ENCODE results near the gene IMPA2.

DNA sequence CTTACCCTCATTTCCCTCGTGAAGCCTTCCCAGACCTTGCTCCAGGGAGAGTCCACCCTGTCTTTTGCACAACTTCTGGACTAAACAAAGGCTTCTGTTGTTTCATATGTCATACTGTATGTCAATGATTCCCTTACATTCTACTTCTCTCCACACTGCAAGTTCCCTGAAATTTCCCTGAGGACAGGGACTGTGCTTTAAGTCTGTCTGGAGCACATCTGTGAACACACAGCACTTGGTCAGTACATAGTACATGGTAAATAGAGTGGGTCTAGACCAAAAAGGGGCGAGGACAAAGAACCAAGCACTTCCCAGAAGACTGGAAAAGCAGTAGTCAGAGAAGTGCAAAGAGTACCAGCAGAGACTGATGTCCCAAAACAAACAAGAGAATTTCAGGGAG, 23.7 kb upstream of the IMPA2 start:
- TF ChIP-seq, protein P1, sequence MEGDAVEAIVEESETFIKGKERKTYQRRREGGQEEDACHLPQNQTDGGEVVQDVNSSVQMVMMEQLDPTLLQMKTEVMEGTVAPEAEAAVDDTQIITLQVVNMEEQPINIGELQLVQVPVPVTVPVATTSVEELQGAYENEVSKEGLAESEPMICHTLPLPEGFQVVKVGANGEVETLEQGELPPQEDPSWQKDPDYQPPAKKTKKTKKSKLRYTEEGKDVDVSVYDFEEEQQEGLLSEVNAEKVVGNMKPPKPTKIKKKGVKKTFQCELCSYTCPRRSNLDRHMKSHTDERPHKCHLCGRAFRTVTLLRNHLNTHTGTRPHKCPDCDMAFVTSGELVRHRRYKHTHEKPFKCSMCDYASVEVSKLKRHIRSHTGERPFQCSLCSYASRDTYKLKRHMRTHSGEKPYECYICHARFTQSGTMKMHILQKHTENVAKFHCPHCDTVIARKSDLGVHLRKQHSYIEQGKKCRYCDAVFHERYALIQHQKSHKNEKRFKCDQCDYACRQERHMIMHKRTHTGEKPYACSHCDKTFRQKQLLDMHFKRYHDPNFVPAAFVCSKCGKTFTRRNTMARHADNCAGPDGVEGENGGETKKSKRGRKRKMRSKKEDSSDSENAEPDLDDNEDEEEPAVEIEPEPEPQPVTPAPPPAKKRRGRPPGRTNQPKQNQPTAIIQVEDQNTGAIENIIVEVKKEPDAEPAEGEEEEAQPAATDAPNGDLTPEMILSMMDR (IDR thresholded peaks at IDR 0.05): no peak
- TF ChIP-seq POLR2AphosphoS5 (IDR thresholded peaks at IDR 0.05): no peak

All from gastroesophageal sphincter (tissue), 3 donors.